Loucy (cell line): ENCODE measurements around the gene SETBP1.

ENCODE experiments used
- CTCF ChIP-seq: fragments of 200-600 bp; sonication (generic); conservative IDR thresholded peaks from 2 replicates; pipeline ENCODE4 v1.5.1; 2014; ENCODE audit warnings: mild to moderate bottlenecking, antibody characterized with exemption, low read length
- EZH2phosphoT487 ChIP-seq: fragments of 200-600 bp; IDR thresholded peaks from 2 replicates; pipeline ENCODE4 v1.6.1; 2018; ENCODE audit warnings: antibody characterized with exemption, mild to moderate bottlenecking, moderate library complexity, borderline replicate concordance

DNA sequence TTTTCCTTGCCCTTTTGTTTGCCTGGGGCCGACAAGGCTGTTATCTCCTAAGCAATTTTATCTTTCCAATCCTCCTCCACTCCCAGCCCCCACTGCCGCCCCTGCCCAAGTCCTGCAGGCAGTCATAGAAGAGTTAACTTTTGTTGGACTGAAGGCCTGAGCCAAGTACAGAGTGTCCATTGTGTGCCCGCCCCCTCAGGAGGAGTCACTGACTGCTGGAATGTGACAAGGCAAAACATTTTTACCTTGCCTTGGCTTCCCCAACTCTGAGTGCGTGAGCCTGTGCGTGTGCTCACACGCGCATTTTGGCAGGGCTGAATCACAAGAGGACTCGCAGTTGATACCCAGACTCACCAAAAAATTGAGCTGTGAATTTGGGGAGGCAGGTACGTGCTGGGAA is 16.2 kb downstream of the SETBP1 start:
- no peak for TF ChIP-seq CTCF
- TF ChIP-seq EZH2phosphoT487, result no peak
